WTC11 (cell line): ENCODE results near the gene ZNF488. TPM values are rescaled to one million over a fixed set of nuclear protein-coding genes. Genes with fewer than 3 reads are reported as not detected.

Experiments
- ATAC-seq: fragments of 200-7000 bp; cut with Tn5 transposase; 2 replicates; pipeline ENCODE4 v1.10.0; 2021; ENCODE audit warnings: mild to moderate bottlenecking, moderate library complexity
- CTCF ChIA-PET: fragments of 300-600 bp; sonication (Branson Sonifier 250); formaldehyde crosslinking; loops from one replicate; lab custom pipeline; 2021; ENCODE audit warnings: antibody characterized with exemption; lab: Charles Lee
- POLR2A ChIA-PET: fragments of 350-600 bp; sonication (Branson Sonifier 250); formaldehyde crosslinking; loops from one replicate; lab custom pipeline; 2021; ENCODE audit warnings: antibody characterized with exemption; lab: Charles Lee
- DNase-seq: peaks from one replicate; pipeline ENCODE4 v3.0.0; 2021; ENCODE audit warnings: low spot score
- H3K27ac Mint-ChIP-seq: 2 replicates; pipeline ENCODE4 v1.8.0; 2021; ENCODE audit warnings: mixed read lengths
- H3K27me3 Mint-ChIP-seq: 2 replicates; pipeline ENCODE4 v1.8.0; 2021; ENCODE audit warnings: low read depth, mild to moderate bottlenecking, moderate library complexity, mixed read lengths
- H3K36me3 Mint-ChIP-seq: 2 replicates; pipeline ENCODE4 v1.8.0; 2021; ENCODE audit warnings: mixed read lengths
- H3K4me1 Mint-ChIP-seq: 2 replicates; pipeline ENCODE4 v1.8.0; 2022; ENCODE audit warnings: mixed read lengths
- H3K4me3 Mint-ChIP-seq: 2 replicates; pipeline ENCODE4 v1.8.0; 2021; ENCODE audit warnings: mild to moderate bottlenecking, moderate library complexity, mixed read lengths
- H3K9me3 Mint-ChIP-seq: 2 replicates; pipeline ENCODE4 v1.8.0; 2021; ENCODE audit warnings: mixed read lengths
- CREM ChIP-seq: sonication (generic); formaldehyde crosslinking; IDR thresholded peaks from 2 replicates; pipeline ENCODE4 v1.8.1; 2022; ENCODE audit warnings: mild to moderate bottlenecking, missing genetic modification reagents, moderate library complexity
- ERG ChIP-seq: fragments of 250-450 bp; sonication (Bioruptor Pico); IDR thresholded peaks from 2 replicates; pipeline ENCODE4 v1.8.0; 2021; ENCODE audit warnings: mild to moderate bottlenecking
- JAZF1 ChIP-seq: fragments of 250-450 bp; sonication (Bioruptor Pico); IDR thresholded peaks from 2 replicates; pipeline ENCODE4 v1.9.0; 2021; ENCODE audit warnings: moderate library complexity, mild to moderate bottlenecking, inconsistent platforms
- NFATC4 ChIP-seq: fragments of 250-450 bp; sonication (Bioruptor Pico); IDR thresholded peaks from 2 replicates; pipeline ENCODE4 v1.9.0; 2021; ENCODE audit warnings: mild to moderate bottlenecking
- NFYB ChIP-seq: sonication (generic); formaldehyde crosslinking; conservative IDR thresholded peaks from 2 replicates; pipeline ENCODE4 v1.8.0; 2022; ENCODE audit warnings: low read depth, missing genetic modification reagents
- SMAD4 ChIP-seq: sonication (generic); formaldehyde crosslinking; IDR thresholded peaks from 2 replicates; pipeline ENCODE4 v1.8.0; 2022; ENCODE audit warnings: mild to moderate bottlenecking, missing genetic modification reagents
- STAT6 ChIP-seq: sonication (generic); formaldehyde crosslinking; conservative IDR thresholded peaks from 2 replicates; pipeline ENCODE4 v1.8.1; 2023; ENCODE audit warnings: mild to moderate bottlenecking, low read depth, missing genetic modification reagents, moderate library complexity
- ZBTB21 ChIP-seq: sonication (generic); formaldehyde crosslinking; IDR thresholded peaks from 2 replicates; pipeline ENCODE4 v1.8.1; 2023; ENCODE audit warnings: mild to moderate bottlenecking, missing genetic modification reagents, borderline replicate concordance
- ZNF138 ChIP-seq: sonication (generic); formaldehyde crosslinking; conservative IDR thresholded peaks from 2 replicates; pipeline ENCODE4 v1.8.1; 2022; ENCODE audit warnings: mild to moderate bottlenecking, moderate library complexity, missing genetic modification reagents
- ZNF219 ChIP-seq: sonication (generic); formaldehyde crosslinking; IDR thresholded peaks from 2 replicates; pipeline ENCODE4 v1.8.0; 2023; ENCODE audit warnings: missing genetic modification reagents, mild to moderate bottlenecking, borderline replicate concordance
- ZNF532 ChIP-seq: fragments of 250-450 bp; sonication (Bioruptor Pico); IDR thresholded peaks from 2 replicates; pipeline ENCODE4 v1.9.0; 2021; ENCODE audit warnings: mild to moderate bottlenecking, borderline replicate concordance
- ZNF671 ChIP-seq: fragments of 250-450 bp; sonication (Bioruptor Pico); IDR thresholded peaks from 2 replicates; pipeline ENCODE4 v1.8.0; 2021; ENCODE audit warnings: mild to moderate bottlenecking
- total RNA-seq: library from RNA; stranded (reverse); gene quantifications from 3 replicates; pipeline ENCODE4 v1.2.3, GENCODE V29; 2021
- TF ChIP-seq, protein P1 (sequence below): sonication (generic); formaldehyde crosslinking; IDR thresholded peaks from 2 replicates; pipeline ENCODE4 v1.8.1; 2022; ENCODE audit warnings: low read depth, mild to moderate bottlenecking, moderate library complexity, missing genetic modification reagents, borderline replicate concordance
- TF ChIP-seq, protein P2 (sequence below): fragments of 250-450 bp; sonication (Bioruptor Pico); IDR thresholded peaks from 2 replicates; pipeline ENCODE4 v1.9.0; 2021; ENCODE audit warnings: mild to moderate bottlenecking

ZNF488 gene
- total RNA-seq, 1 experiment from 2014 or later = 8.7 TPM

- no peaks in the 10 kb centered on the region; the same call in 1 of the 2 replicates for H3K36me3 Mint-ChIP-seq
- ATAC-seq (no peak), DNase-seq (no peak)
- ChIA-PET POLR2A (no interaction called here), CTCF (interaction anchor here (0.5 to 2.4 kb wide), 2 partner anchors 99 to 341 kb away, joined by 3 to 8 read pairs; no protein-coding TSS in a partner anchor)
- no peaks in the 10 kb centered on the region for H3K27me3 Mint-ChIP-seq
- H3K9me3 Mint-ChIP-seq = no peaks in the 10 kb centered on the region
- H3K4me3 Mint-ChIP-seq = no peak overlapping the region
- H3K27ac Mint-ChIP-seq = peak overlapping the region; percentile 58
- TF ChIP-seq, protein P1, sequence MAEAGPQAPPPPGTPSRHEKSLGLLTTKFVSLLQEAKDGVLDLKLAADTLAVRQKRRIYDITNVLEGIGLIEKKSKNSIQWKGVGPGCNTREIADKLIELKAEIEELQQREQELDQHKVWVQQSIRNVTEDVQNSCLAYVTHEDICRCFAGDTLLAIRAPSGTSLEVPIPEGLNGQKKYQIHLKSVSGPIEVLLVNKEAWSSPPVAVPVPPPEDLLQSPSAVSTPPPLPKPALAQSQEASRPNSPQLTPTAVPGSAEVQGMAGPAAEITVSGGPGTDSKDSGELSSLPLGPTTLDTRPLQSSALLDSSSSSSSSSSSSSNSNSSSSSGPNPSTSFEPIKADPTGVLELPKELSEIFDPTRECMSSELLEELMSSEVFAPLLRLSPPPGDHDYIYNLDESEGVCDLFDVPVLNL = no peak
- no peak for TF ChIP-seq ZNF138 (CRISPR knock-in tag)
- no peak for TF ChIP-seq CREM
- no peak for TF ChIP-seq STAT6 (CRISPR knock-in tag)
- H3K4me1 Mint-ChIP-seq = peaks cover 26% of the 10 kb centered on the region
Measured at GRCh38 chr10:47365431-47366180, 18.5 kb downstream of the ZNF488 start.

GRCh38 chr10:47364911-47365310, 19.2 kb downstream of the ZNF488 start:
- POLR2A ChIA-PET = interaction anchor here (1.0 to 1.7 kb wide), 2 partner anchors 13 to 19 kb away, joined by 4 to 6 read pairs; partner anchors contain the start of gene ZNF488
- Mint-ChIP-seq H3K27me3 (no peaks in the 10 kb centered on the region), H3K9me3 (no peaks in the 10 kb centered on the region), H3K36me3 (no peaks in the 10 kb centered on the region; the same call in 1 of the 2 replicates), H3K4me1 (peaks cover 26% of the 10 kb centered on the region), H3K27ac (0 out of 2 replicates have a peak overlapping the region, but pooled peaks have one; percentile 58), H3K4me3 (no peak overlapping the region)
- no peak for TF ChIP-seq ZBTB21 (CRISPR knock-in tag)
- no peak for TF ChIP-seq ZNF671 (CRISPR knock-in tag)
- no peak for TF ChIP-seq SMAD4 (CRISPR knock-in tag)
- TF ChIP-seq, protein P2, sequence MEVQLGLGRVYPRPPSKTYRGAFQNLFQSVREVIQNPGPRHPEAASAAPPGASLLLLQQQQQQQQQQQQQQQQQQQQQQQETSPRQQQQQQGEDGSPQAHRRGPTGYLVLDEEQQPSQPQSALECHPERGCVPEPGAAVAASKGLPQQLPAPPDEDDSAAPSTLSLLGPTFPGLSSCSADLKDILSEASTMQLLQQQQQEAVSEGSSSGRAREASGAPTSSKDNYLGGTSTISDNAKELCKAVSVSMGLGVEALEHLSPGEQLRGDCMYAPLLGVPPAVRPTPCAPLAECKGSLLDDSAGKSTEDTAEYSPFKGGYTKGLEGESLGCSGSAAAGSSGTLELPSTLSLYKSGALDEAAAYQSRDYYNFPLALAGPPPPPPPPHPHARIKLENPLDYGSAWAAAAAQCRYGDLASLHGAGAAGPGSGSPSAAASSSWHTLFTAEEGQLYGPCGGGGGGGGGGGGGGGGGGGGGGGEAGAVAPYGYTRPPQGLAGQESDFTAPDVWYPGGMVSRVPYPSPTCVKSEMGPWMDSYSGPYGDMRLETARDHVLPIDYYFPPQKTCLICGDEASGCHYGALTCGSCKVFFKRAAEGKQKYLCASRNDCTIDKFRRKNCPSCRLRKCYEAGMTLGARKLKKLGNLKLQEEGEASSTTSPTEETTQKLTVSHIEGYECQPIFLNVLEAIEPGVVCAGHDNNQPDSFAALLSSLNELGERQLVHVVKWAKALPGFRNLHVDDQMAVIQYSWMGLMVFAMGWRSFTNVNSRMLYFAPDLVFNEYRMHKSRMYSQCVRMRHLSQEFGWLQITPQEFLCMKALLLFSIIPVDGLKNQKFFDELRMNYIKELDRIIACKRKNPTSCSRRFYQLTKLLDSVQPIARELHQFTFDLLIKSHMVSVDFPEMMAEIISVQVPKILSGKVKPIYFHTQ = no peak
- TF ChIP-seq ZNF138 (CRISPR knock-in tag) = no peak
- no peak for TF ChIP-seq NFYB
- TF ChIP-seq NFATC4 (CRISPR knock-in tag) = no peak
- TF ChIP-seq ZNF532 (CRISPR knock-in tag) = no peak
- TF ChIP-seq ERG (CRISPR knock-in tag) = no peak
- TF ChIP-seq JAZF1 (CRISPR knock-in tag) = no peak
- TF ChIP-seq ZNF219 (CRISPR knock-in tag) = no peak
- no peak for ATAC-seq
- CTCF ChIA-PET = interaction anchor here (2.4 kb wide), 1 partner anchor 340 kb away, joined by 8 read pairs; no protein-coding TSS in a partner anchor
- no peak for DNase-seq
